Testis (tissue), 2 donors: ENCODE data around the gene DMBT1.

ENCODE experiments used
- POLR2A ChIP-seq: fragments of 450-650 bp; IDR thresholded peaks from one replicate; pipeline ENCODE4 v1.6.1; 2017; ENCODE audit warnings: antibody characterized with exemption, mild to moderate bottlenecking, moderate library complexity
- TF ChIP-seq, protein P1 (sequence below), 3 experiments: fragments of 450-650 bp in 2 of 3; fragments of 200-600 bp in 1 of 3; sonication (generic) in 1 of 3; IDR thresholded peaks; one replicate each; pipeline ENCODE4 v1.5.1; 2016 to 2019; ENCODE audit warnings: antibody characterized with exemption in 3 of 3, mild to moderate bottlenecking in 2 of 3, moderate library complexity in 1 of 3

- TF ChIP-seq, protein P1, sequence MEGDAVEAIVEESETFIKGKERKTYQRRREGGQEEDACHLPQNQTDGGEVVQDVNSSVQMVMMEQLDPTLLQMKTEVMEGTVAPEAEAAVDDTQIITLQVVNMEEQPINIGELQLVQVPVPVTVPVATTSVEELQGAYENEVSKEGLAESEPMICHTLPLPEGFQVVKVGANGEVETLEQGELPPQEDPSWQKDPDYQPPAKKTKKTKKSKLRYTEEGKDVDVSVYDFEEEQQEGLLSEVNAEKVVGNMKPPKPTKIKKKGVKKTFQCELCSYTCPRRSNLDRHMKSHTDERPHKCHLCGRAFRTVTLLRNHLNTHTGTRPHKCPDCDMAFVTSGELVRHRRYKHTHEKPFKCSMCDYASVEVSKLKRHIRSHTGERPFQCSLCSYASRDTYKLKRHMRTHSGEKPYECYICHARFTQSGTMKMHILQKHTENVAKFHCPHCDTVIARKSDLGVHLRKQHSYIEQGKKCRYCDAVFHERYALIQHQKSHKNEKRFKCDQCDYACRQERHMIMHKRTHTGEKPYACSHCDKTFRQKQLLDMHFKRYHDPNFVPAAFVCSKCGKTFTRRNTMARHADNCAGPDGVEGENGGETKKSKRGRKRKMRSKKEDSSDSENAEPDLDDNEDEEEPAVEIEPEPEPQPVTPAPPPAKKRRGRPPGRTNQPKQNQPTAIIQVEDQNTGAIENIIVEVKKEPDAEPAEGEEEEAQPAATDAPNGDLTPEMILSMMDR (IDR thresholded peaks at IDR 0.05): no peak
- TF ChIP-seq POLR2A: no peak
Observed at GRCh38 chr10:122530177-122530576, 30.4 kb upstream of the DMBT1 start.
